Heart left ventricle (tissue), 16 donors: ENCODE results near the gene GDAP1L1. TPM values are rescaled to one million over a fixed set of nuclear protein-coding genes. Genes with fewer than 3 reads are reported as not detected.

ENCODE experiments used
- ATAC-seq, 4 donors: fragments of 200-7000 bp; cut with Tn5 transposase; one replicate each; pipeline ENCODE4 v1.9.1; 2020 to 2022; ENCODE audit warnings: moderate library complexity in 4 of 4, mild to moderate bottlenecking in 3 of 4, moderate number of reproducible peaks in 1 of 4
- DNase-seq, 5 donors: peaks; one replicate each; pipeline ENCODE4 v3.0.0-alpha.2; 2020
- H3K27ac ChIP-seq, 12 donors: fragments of 200-600 bp; sonication (generic) in 4 of 12; one replicate each; pipeline versions ENCODE4 v1.5.0 to v1.8.0; 2016 to 2022; ENCODE audit warnings: mild to moderate bottlenecking in 2 of 12
- H3K27me3 ChIP-seq, 9 donors: fragments of 200-600 bp; sonication (generic) in 2 of 9; one replicate each; pipeline versions ENCODE4 v1.5.1 to v1.8.0; 2016 to 2022; ENCODE audit warnings: mild to moderate bottlenecking in 3 of 9
- H3K36me3 ChIP-seq, 9 donors: fragments of 200-600 bp; sonication (generic) in 2 of 9; one replicate each; pipeline versions ENCODE4 v1.5.0 to v1.8.0; 2018 to 2022; ENCODE audit warnings: mild to moderate bottlenecking in 2 of 9
- H3K4me1 ChIP-seq, 12 donors: fragments of 200-600 bp; sonication (generic) in 4 of 12; one replicate each; pipeline versions ENCODE4 v1.5.0 to v1.8.0; 2016 to 2022; ENCODE audit warnings: mild to moderate bottlenecking in 3 of 12
- H3K4me3 ChIP-seq, 12 donors: fragments of 200-600 bp; sonication (generic) in 4 of 12; one replicate each; pipeline versions ENCODE4 v1.5.0 to v1.8.0; 2017 to 2022; ENCODE audit warnings: mild to moderate bottlenecking in 9 of 12, moderate library complexity in 4 of 12
- H3K9me3 ChIP-seq, 12 donors: fragments of 200-600 bp; sonication (generic) in 4 of 12; one replicate each; pipeline versions ENCODE4 v1.5.0 to v1.8.0; 2016 to 2022; ENCODE audit warnings: mild to moderate bottlenecking in 1 of 12
- CTCF ChIP-seq, 12 donors: fragments of 200-600 bp; sonication (generic) in 4 of 12; IDR thresholded peaks; one replicate each; pipeline versions ENCODE4 v1.5.0 to v1.8.0; 2018 to 2022; ENCODE audit warnings: antibody characterized with exemption in 12 of 12, mild to moderate bottlenecking in 5 of 12
- POLR2A ChIP-seq, 2 donors: fragments of 450-650 bp; IDR thresholded peaks; one replicate each; pipeline ENCODE4 v1.6.1; 2017; ENCODE audit warnings: antibody characterized with exemption in 2 of 2, mild to moderate bottlenecking in 2 of 2, moderate library complexity in 2 of 2
- WGBS, 4 donors: extraction: QIAGEN DNeasy Blood & Tissue Kit in 2 of 4; methylation state at CpG; one replicate each; pipeline versions ENCODE4 v1.1.5 to v1.1.7; 2013 to 2018; 5-methylcytosine and 5-hydroxymethylcytosine counted together
- intact Hi-C, 10 donors: fragments of 100-400 bp; cut with DNase I; formaldehyde crosslinking; loops; one replicate each; pipeline versions ENCODE4 v1.11.1 to v1.14.2; 2022
- polyA plus RNA-seq, 2 donors: library from polyadenylated mRNA; stranded (reverse); fragments of 200-250 nt; gene quantifications; one replicate each; pipeline ENCODE4 v1.2.3, GENCODE V29; 2013
- total RNA-seq, 9 donors: library from RNA; depleted of rRNA in 2 of 9; stranded (reverse); fragments of >200 nt in 2 of 9; fragmentation: NEBNext Ultra II Directional in 3 of 9; extraction: Animal tissue kit (Norgen Biotek cat#: 25700) in 3 of 9; gene quantifications; one replicate each; pipeline versions ENCODE4 v1.1.0 to v1.2.4, GENCODE V29; 2016 to 2023
- donor health status: ischemic (EF 13 %, LVEDD 7.1; RV severe dilation, severe dysfunction).
- donor health status: healthy with polysubstance abuse.
- donor health status: DM: no; HTN: yes; CAD: no.
- donor health status: DM: no; HTN: no; CAD: no.
- donor health status: ischemic (EF 25% LVEDD 6.9; RV normal size, moderate dysfunction).
- donor health status: ischemic (EF 25% LVEDD 5.7; RV mildly dilated, moderate dysfunction).
- donor health status: healthy.
- donor health status: DM: yes; HTN: yes; CAD: no.
- donor health status: ischemic (EF 35%, LVEDD 5.7; RV mildly dilated, moderate dysfunction).
- donor health status: nonischemic (EF 11% LVEDD 7.7; RV severe dilation, severe dysfunction).
- donor health status: DM: yes; HTN: yes; CAD: no.
- donor health status: PGD.
- donor health status: ischemic (EF 29% LVEDD 5.4; RV normal size, mild dysfunction).
- donor health status: nonischemic (EF 23%, LVEDD 6.1; RV moderate dilation, normal function).

GDAP1L1 gene
- total and polyA plus RNA-seq, 11 donors: 0.12 to 0.67 (median 0.35) TPM; not detected in 2

DNA sequence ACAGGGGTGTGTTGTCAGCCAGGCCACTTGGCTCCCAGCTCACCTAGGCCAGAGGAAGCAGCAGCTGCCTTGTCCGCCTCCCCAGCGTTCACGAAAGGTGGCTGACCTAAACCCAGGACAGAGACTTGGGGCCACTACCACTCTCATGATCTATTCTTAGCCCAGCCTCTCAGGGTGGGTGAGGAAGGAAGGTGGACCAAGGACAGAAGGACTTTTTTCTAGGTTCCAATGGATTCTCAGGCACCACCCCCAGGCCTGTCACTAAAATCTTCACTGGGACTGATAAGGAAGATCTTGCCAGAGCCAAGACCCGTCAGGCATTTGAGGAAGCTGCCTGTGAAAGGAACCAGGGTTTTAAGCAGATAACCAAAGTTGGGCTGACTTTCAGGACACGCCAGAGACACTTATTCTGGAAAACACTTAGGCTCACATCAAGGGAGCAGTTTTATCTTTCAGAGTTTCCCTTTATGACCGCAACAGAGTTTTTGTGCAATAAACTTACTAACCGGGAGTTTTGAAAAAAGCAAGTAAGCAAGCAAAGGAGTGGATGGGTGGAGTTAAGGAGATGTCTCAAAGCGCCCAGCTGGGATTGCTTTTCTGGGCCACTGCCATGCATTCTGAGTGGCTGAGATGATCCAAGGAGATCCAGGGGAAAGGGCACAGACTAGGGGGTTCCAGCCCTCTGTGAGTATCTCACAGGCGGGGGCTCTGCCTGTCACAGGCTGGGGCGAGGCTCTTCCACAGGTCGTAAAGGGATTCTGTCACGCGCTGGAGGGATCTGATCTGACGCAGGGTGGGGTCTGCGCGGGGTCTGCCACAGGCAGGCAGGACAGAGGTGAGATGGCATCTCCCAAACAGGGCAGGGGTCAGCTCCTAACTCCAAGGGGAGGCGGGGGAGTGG lies 62.9 kb downstream of the GDAP1L1 start:
- H3K4me1 ChIP-seq: peaks cover 0 to 56% (median 17%) of the 10 kb centered on the region in 12 donors
- WGBS, 4 donors: 6 to 10% (median 8%) methylated on average over 11 to 17 of the region's 17 CpGs

GRCh38 chr20:44310664-44311639 lies 63.8 kb downstream of the GDAP1L1 start, which contains the start of gene FITM2:
Gene FITM2, minus strand, starts transcription at chr20:44311202. Its CDS starts 54 bp downstream, at chr20:44311148.
- Histone ChIP-seq H3K4me1 (peaks cover 0 to 47% (median 17%) of the 10 kb centered on the region in 12 donors), H3K27me3 (no peaks in the 10 kb centered on the region), H3K36me3 (peaks cover 0 to 12% (median 5%) of the 10 kb centered on the region in 9 donors), H3K4me3 (peak within 1 kb of the TSS; percentile 62 to 98 (median 81)), H3K27ac (peak within 1 kb of the TSS; percentile 66 to 95 (median 88)), H3K9me3 (no peaks in the 10 kb centered on the region)
- 2 to 4% (median 2%) methylated on average over 32 to 70 of the region's 70 CpGs for WGBS, 4 donors
- TF ChIP-seq CTCF (IDR thresholded peaks at IDR 0.05) (peak; percentile 92 to 98 (median 96)), POLR2A (IDR thresholded peaks at IDR 0.05) (peak in 1 of 2 donors; percentile 80)
- ATAC-seq: peak; percentile 72 to 90 (median 88)
- intact Hi-C loops: loop anchor here (1.0 to 10.0 kb wide), 12 partner anchors 74 to 304 kb away; no protein-coding TSS in a partner anchor
- DNase-seq: peak; percentile 98 to 100 (median 99)

More for the DNA sequence above, 62.9 kb downstream of the GDAP1L1 start:
- Histone ChIP-seq H3K9me3 (no peaks in the 10 kb centered on the region), H3K36me3 (peaks cover 0 to 15% (median 5%) of the 10 kb centered on the region in 9 donors), H3K27me3 (no peaks in the 10 kb centered on the region), H3K4me3 (peak overlapping the region; percentile 62 to 98 (median 81)), H3K27ac (peak overlapping the region; percentile 66 to 95 (median 88))
- intact Hi-C loops: loop anchor here in 8 of 10 donors (2.0 to 10.0 kb wide), 11 partner anchors 75 to 305 kb away; no protein-coding TSS in a partner anchor
- TF ChIP-seq CTCF (IDR thresholded peaks at IDR 0.05): no peak
- TF ChIP-seq POLR2A (IDR thresholded peaks at IDR 0.05): no peak
- DNase-seq (peak in 4 of 5 donors; percentile 39 to 80 (median 65)), ATAC-seq (peak; percentile 63 to 74 (median 71))

DNA sequence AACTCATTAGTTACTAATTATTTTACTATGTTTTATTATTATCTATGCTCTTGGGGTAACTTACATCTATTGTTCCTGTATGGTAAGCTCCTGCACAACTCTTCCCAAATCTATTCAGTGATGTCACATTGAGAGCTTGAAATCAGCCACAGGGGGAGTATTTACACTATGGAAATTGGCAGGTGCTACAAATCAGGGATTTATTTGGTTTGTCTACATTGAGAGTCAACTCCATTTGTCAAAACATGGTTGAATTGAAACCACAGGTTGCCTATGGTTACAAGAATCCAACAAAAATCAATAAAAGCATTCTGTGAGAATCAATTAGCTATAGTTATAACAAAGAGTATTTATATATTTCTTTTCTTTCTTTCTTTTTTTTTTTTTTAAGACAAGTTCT lies 67.8 kb downstream of the GDAP1L1 start:
- Histone ChIP-seq H3K4me3 (no peak overlapping the region), H3K27me3 (peaks cover 0 to 4% (median 0%) of the 10 kb centered on the region in 9 donors), H3K27ac (no peak overlapping the region), H3K4me1 (peaks cover 0 to 13% (median 5%) of the 10 kb centered on the region in 12 donors), H3K36me3 (no peaks in the 10 kb centered on the region), H3K9me3 (no peaks in the 10 kb centered on the region)
- ATAC-seq (no peak), DNase-seq (no peak)
- intact Hi-C loops: loop anchor here in 7 of 10 donors (5.0 to 10.0 kb wide), 7 partner anchors 67 to 300 kb away; no protein-coding TSS in a partner anchor
- TF ChIP-seq CTCF (IDR thresholded peaks at IDR 0.05) (no peak), POLR2A (IDR thresholded peaks at IDR 0.05) (no peak)
